HG03280 (cell line): ENCODE measurements around the gene LTBP3.
A peak's percentile ranks its signal among the peaks of the same experiment; 100 is the strongest.

Source experiments
- ATAC-seq: cut with Tn5 transposase; IDR thresholded peaks from one replicate; pipeline ENCODE4 v1.9.1; 2021; ENCODE audit warnings: mild to moderate bottlenecking, moderate library complexity; ENCODE audit not compliant: unreplicated experiment

LTBP3 gene

GRCh38 chr11:65498727-65498976, 59.5 kb downstream of the LTBP3 start:
- no peak for ATAC-seq

- no peak for ATAC-seq
Observed at GRCh38 chr11:65498042-65498726, 60.0 kb downstream of the LTBP3 start.

GRCh38 chr11:65497141-65498041, 60.8 kb downstream of the LTBP3 start:
- peak; percentile 70 for ATAC-seq

- ATAC-seq: peak; percentile 3
Observed at GRCh38 chr11:65496304-65497140, 61.6 kb downstream of the LTBP3 start.

GRCh38 chr11:65493367-65494176, 64.6 kb downstream of the LTBP3 start:
- no peak for ATAC-seq

- no peak for ATAC-seq
Observed at GRCh38 chr11:65492637-65493366, 65.4 kb downstream of the LTBP3 start.

- ATAC-seq: no peak
Observed at GRCh38 chr11:65492387-65492636, 65.8 kb downstream of the LTBP3 start.

- ATAC-seq: no peak
Observed at GRCh38 chr11:65491614-65492386, 66.4 kb downstream of the LTBP3 start.

GRCh38 chr11:65491163-65491465, 67.0 kb downstream of the LTBP3 start:
- ATAC-seq: no peak

GRCh38 chr11:65489706-65490320, 68.3 kb downstream of the LTBP3 start:
- ATAC-seq: no peak

- no peak for ATAC-seq
Observed at GRCh38 chr11:65489035-65489705, 69.0 kb downstream of the LTBP3 start.
